Measurements from ENCODE around the gene SH2B3. TPM values are rescaled to one million over a fixed set of nuclear protein-coding genes. Genes with fewer than 3 reads are reported as not detected.

The SH2B3 gene
- total RNA-seq, 1 donor from 2014 or later, result 18.1 TPM

GRCh38 chr12:111424793-111425251 is 19.1 kb downstream of the SH2B3 start:
- DNase-seq, result no peak
- H3K36me3 Mint-ChIP-seq (ENCODE audit: unreplicated experiment), result no peaks in the 10 kb centered on the region

GRCh38 chr12:111425655-111426054 is 19.9 kb downstream of the SH2B3 start:
- Mint-ChIP-seq H3K4me3 (ENCODE audit: unreplicated experiment) (no peak overlapping the region), H3K36me3 (ENCODE audit: unreplicated experiment) (no peaks in the 10 kb centered on the region), H3K9me3 (ENCODE audit: unreplicated experiment) (no peaks in the 10 kb centered on the region), H3K27ac (ENCODE audit: unreplicated experiment) (no peak overlapping the region), H3K4me1 (ENCODE audit: low read depth, unreplicated experiment) (peaks cover 2% of the 10 kb centered on the region), H3K27me3 (ENCODE audit: unreplicated experiment) (no peaks in the 10 kb centered on the region)
- no peak for DNase-seq
- no peak for TF ChIP-seq CTCF (IDR thresholded peaks at IDR 0.05; ENCODE audit: partially characterized antibody, unreplicated experiment)

More at GRCh38 chr12:111424793-111425251, 19.1 kb downstream of the SH2B3 start:
- no peak overlapping the region for H3K27ac Mint-ChIP-seq (ENCODE audit: unreplicated experiment)
- no peaks in the 10 kb centered on the region for H3K9me3 Mint-ChIP-seq (ENCODE audit: unreplicated experiment)
- no peak overlapping the region for H3K4me3 Mint-ChIP-seq (ENCODE audit: unreplicated experiment)
- H3K27me3 Mint-ChIP-seq (ENCODE audit: unreplicated experiment), result no peaks in the 10 kb centered on the region
- TF ChIP-seq CTCF (IDR thresholded peaks at IDR 0.05; ENCODE audit: partially characterized antibody, unreplicated experiment), result no peak
- H3K4me1 Mint-ChIP-seq (ENCODE audit: low read depth, unreplicated experiment), result no peaks in the 10 kb centered on the region

GRCh38 chr12:111426344-111427185 is 20.8 kb downstream of the SH2B3 start:
- no peaks in the 10 kb centered on the region for H3K27me3 Mint-ChIP-seq (ENCODE audit: unreplicated experiment)
- DNase-seq, result no peak
- H3K36me3 Mint-ChIP-seq (ENCODE audit: unreplicated experiment), result no peaks in the 10 kb centered on the region
- H3K4me3 Mint-ChIP-seq (ENCODE audit: unreplicated experiment), result no peak overlapping the region
- no peak overlapping the region for H3K27ac Mint-ChIP-seq (ENCODE audit: unreplicated experiment)
- H3K9me3 Mint-ChIP-seq (ENCODE audit: unreplicated experiment), result no peaks in the 10 kb centered on the region
- peaks cover 2% of the 10 kb centered on the region for H3K4me1 Mint-ChIP-seq (ENCODE audit: low read depth, unreplicated experiment)
- no peak for TF ChIP-seq CTCF (IDR thresholded peaks at IDR 0.05; ENCODE audit: partially characterized antibody, unreplicated experiment)

GRCh38 chr12:111427417-111428074 is 21.8 kb downstream of the SH2B3 start:
- Mint-ChIP-seq H3K27me3 (ENCODE audit: unreplicated experiment) (no peaks in the 10 kb centered on the region), H3K4me1 (ENCODE audit: low read depth, unreplicated experiment) (peaks cover 5% of the 10 kb centered on the region), H3K9me3 (ENCODE audit: unreplicated experiment) (no peaks in the 10 kb centered on the region), H3K27ac (ENCODE audit: unreplicated experiment) (no peak overlapping the region), H3K4me3 (ENCODE audit: unreplicated experiment) (no peak overlapping the region), H3K36me3 (ENCODE audit: unreplicated experiment) (no peaks in the 10 kb centered on the region)
- no peak for TF ChIP-seq CTCF (IDR thresholded peaks at IDR 0.05; ENCODE audit: partially characterized antibody, unreplicated experiment)
- no peak for DNase-seq
